Measurements from ENCODE around the gene DNAI4.
"Not testable (repeated sequence)": the region's sequence is repeated elsewhere in the genome, so short reads cannot be mapped to it uniquely, and the experiment has no call there.

The DNAI4 gene, protein sequence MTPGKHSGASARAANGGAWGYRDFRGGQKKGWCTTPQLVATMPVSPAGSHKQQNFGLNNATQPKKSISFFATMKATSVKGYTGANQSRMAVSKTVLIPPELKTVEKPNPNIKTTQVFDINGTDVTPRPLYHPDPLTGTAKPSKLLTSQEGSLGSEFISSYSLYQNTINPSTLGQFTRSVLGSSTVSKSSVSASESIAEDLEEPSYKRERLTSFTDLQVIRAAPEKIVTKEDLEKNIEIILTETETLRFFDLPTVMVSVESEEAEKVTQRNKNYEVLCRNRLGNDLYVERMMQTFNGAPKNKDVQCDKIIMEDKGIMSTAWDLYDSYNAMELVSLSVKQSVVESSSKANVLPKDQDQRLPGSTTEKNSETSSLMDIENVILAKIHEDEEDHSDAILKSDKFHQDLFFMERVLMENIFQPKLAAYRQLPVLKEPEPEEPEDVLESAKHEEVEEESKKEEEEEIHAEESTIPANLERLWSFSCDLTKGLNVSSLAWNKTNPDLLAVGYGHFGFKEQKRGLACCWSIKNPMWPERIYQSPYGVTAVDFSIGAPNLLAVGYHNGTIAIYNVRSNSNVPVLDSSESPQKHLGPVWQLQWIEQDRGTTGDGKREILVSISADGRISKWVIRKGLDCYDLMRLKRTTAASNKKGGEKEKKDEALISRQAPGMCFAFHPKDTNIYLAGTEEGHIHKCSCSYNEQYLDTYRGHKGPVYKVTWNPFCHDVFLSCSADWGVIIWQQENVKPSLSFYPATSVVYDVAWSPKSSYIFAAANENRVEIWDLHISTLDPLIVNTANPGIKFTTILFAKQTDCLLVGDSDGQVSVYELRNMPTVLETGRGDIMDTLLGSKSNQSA
- 2.8 reads per million, percentile 9 among the genes with 10 or more reads in this experiment for total RNA-seq

DNA sequence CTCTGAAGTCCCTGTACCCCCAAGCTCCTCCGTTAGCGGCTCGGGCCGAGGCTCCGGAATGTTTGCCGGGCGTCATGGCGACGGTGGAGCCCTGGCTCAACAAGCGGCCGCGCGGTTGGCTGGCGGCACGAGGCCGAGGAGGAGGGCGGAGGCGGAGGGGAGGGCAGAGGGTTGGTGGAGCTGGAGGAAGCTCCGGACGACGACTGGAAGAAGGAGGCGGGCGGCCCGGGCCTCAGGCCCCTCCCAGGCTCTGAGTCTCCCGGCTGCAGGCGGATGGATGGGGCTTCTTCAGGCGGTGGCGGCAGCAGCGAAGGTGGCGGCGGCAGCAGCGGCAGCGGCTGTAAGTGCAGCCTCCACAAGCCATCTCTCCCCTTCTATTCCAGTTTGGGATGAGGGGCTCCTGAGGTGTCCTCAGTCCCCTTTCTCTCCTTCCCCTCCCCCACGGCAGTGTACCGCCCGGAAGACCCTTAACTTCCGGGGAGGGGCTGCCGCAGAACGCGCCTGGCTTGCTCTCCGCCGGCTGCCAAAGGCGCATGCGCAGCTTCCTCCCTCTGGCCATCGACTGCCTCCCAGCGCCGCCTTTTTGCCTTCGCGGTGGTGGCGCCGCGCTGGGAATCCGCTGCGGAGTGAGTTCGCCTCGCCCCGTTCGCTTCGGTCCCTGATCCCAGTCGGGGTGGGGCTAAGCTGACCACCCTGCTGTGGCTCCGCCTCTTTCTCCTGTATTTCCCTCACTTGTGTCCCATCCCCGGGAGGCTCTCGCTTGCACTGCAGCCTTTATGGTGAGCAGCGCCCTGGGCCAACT lies at the start of gene DNAI4, which contains the start of gene MIER1:
Gene DNAI4, minus strand, starts transcription at position 101 of the 802 bp plus-strand sequence. Its CDS starts 25 bp downstream, at position 76.
Gene MIER1, plus strand, starts transcription at position 235 of the 802 bp plus-strand sequence. Its CDS starts 39 bp downstream, at position 274.
- peak; percentile 95 for DNase-seq

- DNase-seq, result no peak
Measured at GRCh38 chr1:66968574-66968973, 43.9 kb upstream of the DNAI4 start.

- not testable (repeated sequence) for DNase-seq
Measured at GRCh38 chr1:66966188-66966873, 41.7 kb upstream of the DNAI4 start.

DNA sequence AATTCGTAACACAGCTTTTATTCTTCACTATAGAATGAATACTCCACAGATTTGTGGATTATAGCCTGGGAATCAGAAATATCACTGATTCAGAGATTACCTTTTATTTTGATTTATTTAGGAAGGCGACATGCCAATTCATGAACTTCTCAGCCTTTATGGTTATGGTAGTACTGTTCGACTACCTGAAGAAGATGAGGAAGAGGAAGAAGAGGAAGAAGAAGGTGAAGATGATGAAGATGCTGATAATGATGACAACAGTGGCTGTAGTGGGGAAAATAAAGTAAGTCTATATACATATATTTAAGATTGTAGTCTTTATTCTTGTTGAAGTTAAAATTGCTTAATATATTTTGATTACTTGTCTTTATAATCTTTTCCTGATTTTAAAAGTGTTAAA lies 33.3 kb upstream of the DNAI4 start:
- DNase-seq, result no peak

DNA sequence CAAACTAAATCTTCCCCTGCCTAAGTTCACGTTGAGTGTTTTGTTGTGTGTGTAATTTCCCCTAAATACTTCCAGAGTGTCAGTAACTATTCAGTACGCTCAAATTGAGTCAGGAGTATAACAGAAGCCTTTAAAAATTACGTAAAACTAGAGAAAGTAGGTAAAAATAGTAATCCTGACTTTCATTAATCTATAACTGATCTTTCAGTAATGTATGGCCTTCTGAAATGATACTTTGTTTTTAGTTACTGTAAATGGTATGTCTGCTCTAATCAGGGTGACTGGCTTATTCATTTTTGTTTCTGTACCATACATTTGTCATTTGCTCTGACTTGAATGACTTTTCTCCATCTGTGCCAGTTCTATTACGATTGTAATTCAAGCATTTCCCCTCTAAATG lies 29.6 kb upstream of the DNAI4 start:
- no peak for DNase-seq

DNA sequence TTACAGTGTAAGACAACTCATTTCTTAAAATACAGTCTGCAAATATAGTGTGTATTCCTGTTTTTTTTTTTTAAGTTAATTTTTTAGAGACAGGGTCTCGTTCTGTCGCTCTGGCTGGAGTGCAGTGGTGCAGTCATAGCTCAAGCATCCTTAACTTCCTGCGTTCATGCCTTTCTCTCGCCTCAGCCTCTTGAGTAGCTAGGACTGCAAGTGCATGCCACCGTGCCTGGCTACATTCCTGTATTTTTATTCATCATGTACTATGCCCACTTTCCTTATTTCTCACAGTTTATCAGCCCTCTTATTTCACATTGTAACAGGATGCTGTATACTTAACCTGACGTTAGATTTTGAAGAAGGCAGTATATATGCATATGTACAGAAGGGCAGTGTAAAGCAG lies 26.9 kb upstream of the DNAI4 start:
- DNase-seq, result no peak

GRCh38 chr1:66947267-66947666 lies 22.6 kb upstream of the DNAI4 start:
- DNase-seq, result no peak

DNA sequence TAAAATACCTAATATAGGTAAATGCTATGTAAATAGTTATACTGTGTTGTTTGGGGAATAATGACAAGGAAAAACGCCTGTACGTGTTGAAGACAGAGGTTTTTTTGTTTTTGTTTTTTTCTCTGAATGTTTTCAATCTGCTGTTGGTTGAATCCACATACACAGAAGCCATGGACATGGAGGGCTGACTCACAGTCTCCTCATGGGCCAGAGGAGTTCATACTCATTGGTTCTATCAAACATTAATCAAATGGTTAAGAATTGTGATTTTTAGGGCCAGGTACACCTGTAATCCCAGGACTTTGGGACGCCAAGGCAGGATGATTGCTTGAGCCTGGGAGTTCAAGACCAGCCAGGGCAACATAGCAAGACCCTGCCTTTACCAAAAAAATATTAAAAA lies 20.7 kb upstream of the DNAI4 start:
- DNase-seq, result no peak

DNA sequence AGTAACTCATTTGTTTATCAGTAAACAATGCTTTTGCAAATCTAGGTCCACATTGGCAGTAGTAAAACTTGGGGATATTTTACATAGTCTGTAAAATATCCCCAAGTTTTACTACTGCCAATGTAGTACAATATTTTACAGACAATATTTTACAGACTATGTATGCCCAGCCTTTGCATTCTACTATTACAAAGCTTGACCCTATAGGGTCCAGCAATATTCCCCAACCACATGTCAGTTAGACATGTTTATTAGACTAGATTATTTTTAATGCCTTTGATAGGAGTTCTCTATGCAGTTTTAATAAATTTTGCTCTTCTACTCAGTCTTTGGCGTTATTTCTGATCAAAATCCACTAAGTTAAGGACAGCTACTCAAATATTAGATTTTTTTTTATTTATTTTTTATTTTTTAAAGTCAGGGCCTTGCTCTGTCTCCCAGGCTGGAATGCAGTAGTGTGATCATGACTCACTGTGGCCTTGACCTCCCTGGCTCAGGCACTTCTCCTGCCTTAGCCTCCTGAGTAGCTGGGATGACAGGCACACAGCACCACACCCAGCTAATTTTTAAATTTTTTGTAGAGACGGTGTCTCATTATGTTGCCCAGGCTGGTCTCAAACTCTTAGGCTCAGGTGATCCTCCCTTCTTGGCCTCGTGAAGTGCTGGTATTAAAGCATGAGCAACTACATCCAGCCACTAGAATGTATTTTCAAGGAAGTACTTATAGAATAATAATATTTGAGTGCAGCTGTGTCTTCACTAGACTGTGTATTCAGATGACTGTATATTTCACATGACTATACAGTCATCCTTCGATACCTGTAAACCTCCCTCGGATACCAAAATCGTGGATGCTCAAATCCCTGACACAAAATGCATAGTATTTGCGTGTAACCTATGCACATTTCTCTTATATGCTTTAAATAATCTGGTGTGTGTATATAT lies 19.9 kb upstream of the DNAI4 start:
- DNase-seq, result no peak

DNA sequence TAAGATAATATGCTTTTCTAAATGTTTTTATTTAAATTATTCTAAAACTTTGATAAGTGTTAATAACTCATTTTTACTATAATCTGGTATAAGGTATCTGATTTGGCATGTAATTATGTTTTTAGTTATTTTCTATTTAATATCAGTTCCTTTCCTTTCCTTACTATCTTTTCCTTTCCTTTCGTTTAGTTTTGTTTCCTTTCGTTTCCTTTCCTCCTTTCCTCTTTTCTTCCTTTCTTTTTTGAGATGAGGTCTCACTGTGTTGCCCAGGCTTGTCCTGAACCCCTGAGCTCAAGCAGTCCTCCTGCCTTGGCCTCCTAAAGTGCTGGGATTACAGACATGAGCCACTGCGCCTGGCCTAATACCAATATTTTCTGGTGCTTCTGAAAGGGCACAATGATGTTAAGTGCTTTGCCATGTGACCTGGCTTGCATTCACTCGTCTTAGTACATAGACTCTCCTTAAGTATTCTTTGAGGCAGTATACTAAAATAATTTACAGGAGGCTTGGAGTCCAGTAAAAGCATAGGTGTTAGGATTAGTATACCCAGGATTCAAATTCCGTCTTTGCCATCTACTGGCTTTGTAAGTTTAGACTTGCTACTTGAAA lies 18.8 kb upstream of the DNAI4 start:
- DNase-seq, result no peak

- DNase-seq, result no peak
Measured at GRCh38 chr1:66940981-66941380, 16.3 kb upstream of the DNAI4 start.

- DNase-seq, result no peak
Measured at GRCh38 chr1:66938613-66939012, 14.0 kb upstream of the DNAI4 start.

GRCh38 chr1:66937529-66938234 lies 13.0 kb upstream of the DNAI4 start:
- no peak for DNase-seq

DNA sequence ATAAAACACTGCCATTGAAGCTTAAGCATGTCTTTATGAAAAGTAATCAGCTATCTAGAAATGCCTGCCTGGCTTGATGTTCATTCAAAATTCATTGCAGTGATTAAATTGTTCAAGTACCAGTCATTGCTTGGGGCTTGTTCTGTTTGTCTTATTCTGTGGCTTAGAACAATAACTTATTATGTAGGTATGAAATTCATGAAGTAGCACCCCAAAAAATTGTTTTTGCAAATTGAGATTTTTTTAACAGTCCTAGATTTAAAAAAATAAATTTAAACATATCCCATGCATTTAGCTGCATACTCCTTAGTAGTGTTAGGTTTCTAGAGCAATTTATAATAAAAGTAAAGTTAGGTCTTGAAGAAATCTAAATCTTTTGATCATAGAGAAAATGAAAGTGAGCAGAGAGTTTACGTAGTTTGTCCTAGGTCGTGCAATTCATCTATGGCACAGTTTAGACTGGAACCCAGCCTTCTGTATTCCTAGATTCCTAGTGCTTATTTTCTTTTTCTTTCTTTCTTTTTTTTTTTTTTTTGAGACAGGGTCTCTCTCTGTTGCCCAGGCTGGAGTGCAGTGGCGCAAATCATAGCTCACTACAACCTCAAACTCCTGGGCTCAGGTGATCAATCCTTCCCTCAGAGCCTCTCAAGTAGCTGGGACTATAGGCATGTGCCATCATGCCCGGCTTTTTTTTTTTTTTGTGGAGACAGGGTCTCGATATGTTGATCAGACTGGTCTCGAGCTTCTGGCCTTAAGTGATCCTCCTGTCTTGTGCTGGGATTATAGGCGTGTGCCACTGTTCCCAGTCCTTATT lies 9.4 kb upstream of the DNAI4 start:
- DNase-seq, result no peak

- no peak for DNase-seq
Measured at GRCh38 chr1:66932291-66932690, 7.6 kb upstream of the DNAI4 start.

- DNase-seq, result no peak
Measured at GRCh38 chr1:66931590-66931989, 6.9 kb upstream of the DNAI4 start.

DNA sequence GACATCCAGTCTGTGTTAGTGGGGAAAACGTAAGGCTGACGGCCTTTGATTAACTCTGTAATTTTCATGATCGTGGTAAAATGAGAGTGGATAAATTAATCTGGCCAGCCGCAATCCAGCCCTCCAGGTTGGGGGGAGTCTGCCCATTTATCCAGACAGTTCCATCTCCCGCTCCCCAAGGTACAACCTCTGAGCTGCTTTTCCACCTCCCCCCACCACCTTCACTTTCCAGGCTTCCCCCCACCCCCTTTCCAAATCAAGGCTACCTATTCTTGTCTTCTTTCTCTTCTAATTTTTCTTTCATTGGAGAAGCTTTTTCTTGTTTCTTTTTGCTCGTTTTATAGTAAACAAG lies 6.1 kb upstream of the DNAI4 start:
- DNase-seq, result no peak

GRCh38 chr1:66929999-66930822 lies 5.6 kb upstream of the DNAI4 start:
- peak; percentile 90 for DNase-seq

Measured in effector CD4-positive, alpha-beta T cell (primary cell).